HS-27A (cell line): ENCODE measurements around the gene CBLB.

Experiments
- DNase-seq: peaks from one replicate; pipeline ENCODE4 v3.0.0-alpha.2; 2012; ENCODE audit warnings: low read depth, missing footprints

Gene CBLB

DNA sequence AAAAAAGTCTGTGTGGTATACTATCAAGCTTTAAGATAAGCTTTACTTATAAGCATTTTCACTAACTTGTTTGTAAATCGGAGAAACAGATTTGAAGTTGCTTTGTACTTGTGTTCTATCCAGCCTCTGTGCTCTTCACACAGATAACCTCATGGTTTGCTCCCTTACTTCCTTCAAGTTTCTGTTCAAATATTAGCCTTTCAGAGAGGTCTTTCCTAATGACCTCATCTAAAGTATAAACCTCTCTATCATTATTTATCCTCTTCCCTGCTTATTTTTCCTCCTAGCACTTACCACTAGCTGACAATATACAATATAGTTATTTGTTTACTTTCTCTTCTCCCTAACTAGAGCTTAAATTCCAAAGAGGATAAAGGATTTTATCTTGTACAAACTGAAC, 180.0 kb downstream of the CBLB start:
- DNase-seq, result no peak

DNA sequence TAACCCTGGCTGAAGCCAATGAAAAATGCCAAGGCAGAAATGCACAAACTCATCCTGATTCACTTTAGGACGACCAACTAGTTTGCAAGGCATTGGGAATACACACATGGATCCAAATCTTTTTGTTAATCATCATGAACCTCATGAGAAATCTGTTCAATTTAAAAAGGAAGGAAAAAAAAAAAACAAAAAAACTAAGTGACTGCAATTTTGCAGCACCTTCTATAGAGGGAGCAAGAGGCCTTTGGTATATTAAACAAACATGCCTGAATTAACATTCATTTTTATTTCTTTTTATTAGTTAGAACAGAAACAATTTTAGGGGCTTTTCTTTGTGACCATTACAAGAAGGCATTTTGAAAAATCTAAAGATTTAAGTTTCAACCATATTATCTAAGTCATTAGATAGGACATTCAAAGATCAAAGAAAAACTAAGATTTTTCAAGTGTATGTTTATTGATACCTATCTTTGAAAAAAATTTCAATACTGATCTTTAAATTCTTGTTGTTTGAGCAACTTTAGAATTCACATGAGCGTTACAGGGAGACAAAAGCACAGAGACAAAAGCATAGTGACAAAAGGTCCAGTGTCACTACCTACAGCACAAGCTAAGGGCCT, 182.4 kb downstream of the CBLB start:
- no peak for DNase-seq

DNA sequence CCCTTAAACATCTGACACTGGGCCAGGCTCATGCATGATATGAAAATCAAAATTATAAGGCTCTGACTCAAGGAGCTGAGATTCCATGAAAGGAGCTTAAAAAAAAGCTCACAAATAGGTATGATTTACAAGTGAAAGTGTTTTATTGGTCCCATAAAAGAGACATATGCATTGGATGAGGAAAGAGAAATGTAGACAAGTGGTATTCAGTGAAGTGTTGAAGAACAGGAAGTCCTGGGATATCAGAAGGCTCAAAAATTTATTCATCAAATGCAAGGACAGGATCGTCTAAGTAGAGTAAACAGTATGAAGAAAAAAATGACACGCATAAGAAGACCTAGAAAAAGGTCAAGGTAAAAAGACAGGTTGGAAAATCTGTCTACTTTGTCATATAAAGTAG, 188.9 kb downstream of the CBLB start:
- DNase-seq, result no peak

DNA sequence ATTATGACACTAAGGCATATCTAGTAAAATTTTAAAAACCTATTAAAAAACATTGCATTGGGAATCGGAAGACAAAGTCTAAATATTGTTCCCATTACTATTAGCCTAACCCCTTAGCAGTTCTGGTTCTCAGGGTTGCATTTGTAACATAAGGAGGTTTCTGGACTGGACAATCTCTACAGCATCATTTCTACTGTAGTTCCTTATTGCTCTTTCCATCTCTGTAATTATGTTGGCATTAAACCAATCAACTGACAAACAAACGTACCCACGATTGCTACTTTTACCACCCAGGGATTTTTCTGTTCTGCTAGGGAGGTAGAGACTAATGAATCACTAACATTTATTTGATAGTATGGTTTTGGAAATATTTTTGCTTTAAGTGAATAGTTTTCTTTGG, 190.8 kb downstream of the CBLB start:
- DNase-seq, result no peak

DNA sequence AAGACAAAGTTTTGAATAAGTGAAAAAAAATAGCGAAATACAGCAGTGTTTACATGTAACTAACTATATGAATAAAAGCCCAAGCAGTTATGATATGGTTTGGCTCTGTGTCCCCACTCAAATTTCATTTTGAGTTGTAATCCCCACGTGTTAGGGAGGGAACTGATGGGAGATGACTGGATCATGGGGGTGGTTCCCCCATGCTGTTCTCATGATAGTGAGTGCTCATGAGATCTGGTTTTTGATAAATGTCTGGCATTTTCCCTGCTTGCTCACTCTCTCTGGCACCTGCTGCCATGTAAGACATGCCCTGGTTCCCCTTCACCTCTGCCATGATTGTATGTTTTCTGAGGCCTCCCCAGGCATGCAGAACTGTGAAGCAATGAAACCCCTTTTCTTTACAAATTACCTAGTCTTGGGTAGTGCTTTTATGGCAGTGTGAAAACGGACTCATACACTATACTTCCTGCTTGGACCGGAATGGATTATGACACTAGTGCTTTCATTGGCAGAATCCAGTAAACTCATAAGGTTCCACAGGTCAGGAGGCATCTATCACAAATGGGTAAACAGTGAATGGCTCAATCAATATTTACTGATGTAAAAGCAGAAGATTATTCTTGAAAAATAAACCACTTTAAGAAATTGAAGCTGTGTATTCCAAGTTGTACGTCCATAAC, 192.1 kb downstream of the CBLB start:
- DNase-seq, result no peak

DNA sequence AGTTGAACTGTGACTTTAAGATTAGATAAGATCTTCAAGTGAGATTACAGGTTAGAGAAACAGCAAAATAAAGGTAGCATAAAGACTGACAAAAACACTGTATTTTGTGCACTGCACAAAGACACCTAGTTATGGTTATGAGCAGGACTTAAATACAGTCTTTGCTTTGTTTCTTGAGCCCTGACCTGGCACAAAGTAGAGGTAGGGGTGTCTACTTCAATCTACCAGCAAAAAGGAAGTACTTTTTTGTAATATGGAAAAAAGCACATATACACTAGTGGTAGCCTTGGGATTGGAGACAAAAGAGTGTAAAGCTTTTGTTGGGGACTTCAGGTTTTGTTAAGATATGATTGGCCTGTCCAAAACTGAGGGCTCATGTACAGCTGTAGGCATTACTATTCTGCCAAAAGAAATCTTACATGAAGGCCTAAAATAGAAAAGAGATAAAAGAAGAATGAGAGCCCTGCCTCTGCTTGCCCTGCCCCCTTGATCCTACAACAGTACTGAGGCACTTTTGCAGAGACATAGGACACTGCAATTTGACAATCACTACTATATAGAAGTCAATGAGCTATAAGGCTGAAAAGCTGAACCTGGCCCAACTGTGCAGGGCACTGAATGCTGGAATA, 194.3 kb downstream of the CBLB start:
- DNase-seq, result no peak

DNA sequence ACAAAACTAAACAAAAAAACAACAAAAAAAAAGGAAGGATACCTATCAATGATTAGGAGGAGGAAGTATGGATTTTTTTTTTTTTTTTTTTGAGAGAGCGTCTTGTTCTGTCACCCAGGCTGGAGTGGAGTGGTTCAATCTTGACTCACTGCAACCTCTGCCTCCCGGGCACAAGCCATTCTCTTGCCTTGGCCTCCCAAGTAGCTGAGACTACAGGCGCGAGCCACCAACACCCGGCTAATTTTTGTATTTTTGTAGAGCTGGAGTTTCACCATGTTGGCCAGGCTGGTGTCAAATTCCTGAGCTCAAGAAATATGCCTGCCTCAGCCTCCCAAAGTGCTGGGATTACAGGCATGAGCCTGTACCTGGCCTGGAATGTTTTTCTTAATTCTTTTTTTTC, 195.8 kb downstream of the CBLB start:
- DNase-seq, result no peak

DNA sequence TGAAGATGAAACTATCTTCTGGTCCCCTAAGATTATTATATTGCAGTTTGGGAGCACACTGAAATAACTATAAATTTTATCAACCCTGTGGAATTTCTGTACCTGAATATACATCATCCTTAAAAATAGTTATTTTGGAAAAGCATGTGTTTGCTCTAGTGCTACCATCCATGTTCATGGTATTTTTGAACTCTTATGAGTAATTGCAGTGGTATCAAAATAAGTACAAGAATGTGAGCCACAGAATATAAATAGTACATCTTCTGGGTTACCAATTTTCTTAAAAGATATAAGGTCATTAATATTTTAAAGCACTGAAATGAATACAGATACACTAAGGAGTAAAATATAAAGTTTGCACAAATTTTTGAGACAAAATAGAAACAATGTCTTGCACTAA, 206.5 kb downstream of the CBLB start:
- no peak for DNase-seq

DNA sequence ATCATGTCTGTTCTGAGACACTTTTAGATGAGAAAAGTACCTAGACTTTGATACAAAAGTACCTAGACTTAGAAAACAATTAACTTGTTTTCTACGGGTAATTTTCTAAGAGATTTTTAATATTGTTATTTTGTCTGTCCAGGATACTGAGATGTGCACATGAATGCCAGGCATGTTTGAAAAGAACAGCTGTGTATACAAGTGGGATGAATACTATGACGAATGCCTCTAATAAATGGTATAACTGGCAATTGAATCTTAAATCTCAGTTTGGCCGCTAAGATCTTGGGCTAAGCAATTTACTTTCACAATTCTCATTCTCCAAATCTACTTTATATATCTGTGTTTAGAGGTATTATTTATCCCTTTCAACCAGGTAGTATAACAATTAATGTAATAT, 207.4 kb downstream of the CBLB start:
- DNase-seq, result no peak

DNA sequence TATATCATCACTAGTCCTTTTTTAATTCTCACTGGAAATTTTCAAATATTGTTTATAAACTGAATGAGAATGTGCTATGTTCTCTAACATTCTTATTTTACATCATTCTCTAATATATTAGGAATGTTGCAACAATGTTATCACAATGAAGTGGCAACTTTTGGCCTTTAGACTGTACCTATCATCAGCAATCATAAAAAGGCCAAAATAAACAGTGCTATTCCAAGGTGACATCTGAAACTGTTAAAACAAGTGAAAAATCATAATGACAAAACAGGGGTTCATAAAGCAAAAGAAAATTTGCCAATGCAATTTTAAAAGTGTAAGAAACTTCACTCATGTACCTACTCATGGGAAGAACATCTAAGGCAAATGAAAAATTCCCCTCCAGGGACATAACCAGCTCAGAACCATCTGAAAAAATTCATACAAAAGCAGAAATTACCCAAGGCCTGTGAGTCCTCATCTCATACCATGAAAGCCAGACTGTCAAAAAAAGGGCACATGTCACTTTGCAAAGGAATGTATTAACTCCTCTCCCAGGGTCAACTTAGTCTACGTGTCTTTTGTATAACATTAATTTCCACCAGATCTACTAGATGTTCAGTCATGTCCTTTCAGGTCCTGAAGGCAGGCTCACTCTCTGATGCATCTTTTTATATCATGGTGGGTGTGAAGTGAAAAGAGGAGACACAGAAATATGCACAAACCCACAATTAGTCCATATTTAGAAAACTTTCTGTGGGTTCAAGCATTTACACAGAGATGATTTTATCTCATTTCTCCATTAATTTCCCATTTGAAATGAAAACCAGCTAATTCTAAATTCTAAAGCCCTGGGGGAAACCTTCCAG, 211.9 kb downstream of the CBLB start:
- no peak for DNase-seq

DNA sequence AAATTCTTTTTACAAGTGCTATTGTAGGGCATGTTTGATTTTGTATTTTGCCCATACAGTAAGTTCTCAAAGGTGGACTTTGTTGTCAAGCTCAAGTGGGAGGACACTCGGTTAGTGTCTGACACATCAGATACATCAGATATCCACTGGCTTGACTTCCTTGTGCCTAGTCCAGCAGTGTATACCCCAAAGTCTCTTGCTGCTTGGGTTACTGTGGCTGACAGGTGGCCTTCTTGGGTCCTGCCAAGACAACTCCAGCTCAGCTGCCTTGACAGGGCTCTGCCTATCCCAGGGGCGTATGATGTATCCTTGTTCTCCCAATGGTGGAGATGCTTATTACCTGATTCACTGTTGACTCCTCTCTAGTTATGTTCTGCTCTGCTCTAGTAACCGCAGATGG, 214.9 kb downstream of the CBLB start:
- DNase-seq, result no peak

DNA sequence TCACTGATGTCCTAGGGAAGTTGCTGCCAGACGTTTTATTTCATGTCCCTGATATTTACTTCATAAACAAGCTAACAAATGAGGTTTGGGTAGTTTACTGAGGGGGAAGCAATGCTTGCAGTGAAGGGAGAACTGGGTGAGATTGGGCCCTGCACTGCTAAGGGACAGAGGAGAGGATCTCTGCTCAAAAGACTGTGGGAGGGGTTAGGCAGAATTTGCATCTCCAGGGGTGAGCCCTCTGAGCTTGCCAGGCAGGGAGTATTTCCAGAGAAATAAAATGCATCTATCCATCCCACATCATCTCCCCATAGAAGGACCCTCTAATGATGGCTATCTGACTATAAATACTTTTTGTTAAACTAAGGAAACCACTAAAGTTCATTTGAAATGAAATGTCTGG, 215.6 kb downstream of the CBLB start:
- DNase-seq, result no peak

DNA sequence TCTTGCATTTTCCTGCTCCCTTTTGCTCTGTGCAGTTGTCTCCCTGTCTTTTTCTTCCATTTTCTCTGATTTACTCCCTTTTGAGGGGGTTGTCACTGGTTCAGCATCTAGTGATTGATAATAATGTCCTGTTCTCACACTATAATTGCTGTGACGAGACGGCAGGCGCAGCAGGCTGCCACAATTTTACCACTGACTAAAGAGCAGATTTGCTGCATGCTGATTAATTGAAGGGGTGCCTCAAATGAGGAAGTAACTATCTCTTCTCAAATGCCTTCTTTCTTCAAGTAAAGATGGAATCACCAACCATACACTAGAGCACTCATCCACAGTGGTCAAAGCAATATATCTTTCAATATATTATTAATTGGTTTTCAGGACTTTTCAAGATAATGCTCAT, 219.3 kb downstream of the CBLB start:
- no peak for DNase-seq

DNA sequence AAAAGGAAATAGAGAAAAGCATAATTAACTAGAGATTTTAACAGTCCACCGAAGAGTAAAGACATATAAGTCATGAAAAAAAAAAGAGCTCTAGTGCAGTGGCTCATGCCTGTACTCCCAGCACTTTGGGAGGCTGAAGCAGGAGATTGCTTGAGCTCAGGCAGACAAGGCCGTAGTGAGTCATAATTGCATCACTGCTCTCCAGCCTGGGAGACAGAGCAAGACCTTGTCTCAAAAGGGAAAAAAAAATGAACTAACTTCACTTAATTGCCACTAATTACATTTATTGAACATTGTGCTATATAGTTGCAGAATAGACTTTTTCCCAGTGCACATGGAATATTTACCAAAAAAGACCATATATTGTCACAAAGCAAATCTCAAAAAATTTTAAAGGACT, 221.8 kb downstream of the CBLB start:
- peak; percentile 71 for DNase-seq

DNA sequence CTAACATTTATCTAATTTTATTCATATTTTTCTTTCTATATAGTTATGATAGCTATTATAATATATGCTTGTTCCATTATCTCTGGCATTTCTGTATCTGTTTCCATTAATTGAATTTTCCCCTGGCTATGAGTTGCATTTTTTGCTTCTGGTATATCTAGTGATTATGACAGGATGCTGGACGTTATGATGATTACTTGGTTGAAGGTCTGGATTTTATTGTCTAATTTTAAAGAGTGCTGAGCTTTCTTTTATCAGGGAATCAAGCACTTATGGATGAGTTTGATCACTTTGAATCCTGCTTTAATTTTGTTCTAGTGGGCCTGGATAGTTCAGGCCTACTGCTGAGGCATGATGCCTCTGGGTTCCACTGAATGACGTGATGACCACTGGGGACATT, 229.7 kb downstream of the CBLB start:
- no peak for DNase-seq

DNA sequence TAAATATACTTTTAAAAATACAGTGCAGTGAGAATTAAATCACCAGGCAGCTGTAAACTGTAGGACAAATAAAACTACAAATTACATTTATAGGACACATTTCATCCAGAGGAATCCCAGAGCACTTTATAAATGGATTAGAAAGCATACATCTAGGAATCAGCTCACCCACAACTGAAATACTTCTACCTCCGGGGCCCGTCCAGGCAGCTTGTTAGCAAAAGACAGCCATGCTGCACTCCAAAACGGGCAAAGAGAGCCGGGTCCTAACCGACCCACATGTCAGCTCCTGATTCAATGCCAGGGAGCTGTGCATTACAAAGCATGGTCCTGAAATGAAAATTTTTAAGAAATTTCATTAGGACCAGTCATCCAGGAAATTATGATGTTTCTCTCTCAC, 234.1 kb downstream of the CBLB start:
- DNase-seq, result no peak

DNA sequence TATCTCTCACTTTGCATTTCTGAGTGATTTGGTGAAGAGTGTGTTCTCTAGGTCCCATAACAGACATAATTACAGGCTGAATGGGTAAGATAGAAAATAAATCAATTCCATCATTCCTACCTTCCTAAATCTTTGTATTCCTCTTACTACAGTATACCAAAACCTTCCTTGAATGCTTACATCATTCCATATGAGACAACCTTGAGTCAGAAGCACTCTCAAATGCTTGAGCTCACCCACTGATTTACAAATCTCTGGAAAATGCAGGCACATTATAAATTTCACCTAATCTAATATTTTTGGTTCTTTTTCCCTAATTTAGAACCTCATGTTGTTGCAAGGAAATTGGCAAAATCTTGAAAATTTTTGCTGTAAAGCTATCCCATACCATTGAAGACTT, 239.1 kb downstream of the CBLB start:
- DNase-seq, result no peak

DNA sequence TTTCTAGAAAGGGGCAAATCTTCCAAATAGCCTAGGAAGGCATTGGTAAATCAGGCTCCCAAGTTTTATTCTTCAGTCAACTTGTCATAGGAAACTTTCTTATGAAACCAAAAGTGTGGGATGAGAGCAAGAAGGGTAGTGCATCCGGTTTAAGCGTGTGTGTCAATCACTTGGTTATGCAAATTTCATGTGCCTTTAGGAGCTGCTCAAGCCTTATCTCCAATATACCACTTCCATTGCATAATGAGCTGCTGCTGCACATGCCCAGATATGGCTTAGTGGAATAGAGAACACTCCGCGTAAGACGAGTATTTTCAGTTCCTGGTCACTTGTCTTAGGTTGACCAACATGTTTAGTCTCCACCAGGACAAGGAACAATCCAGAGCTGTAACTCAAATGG, 242.1 kb downstream of the CBLB start:
- DNase-seq, result no peak

DNA sequence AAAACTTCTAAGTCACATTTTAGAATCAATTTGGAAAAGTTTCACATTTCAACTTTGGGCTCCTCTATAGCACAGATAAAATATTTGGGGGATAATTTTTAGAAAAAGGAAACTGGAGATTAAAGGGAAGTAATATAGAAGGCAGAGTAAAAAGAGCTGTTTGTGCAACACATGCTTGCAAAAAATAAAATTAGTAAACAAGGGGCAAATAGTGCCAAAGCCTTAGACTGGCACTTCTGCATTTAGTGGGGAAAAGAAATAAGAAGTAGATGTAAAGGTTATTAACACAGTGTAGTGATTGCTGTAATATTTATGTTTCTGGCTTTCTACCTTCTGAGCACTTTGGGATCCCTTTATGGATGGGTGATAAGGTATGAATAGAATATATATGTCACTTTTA, 246.6 kb downstream of the CBLB start:
- no peak for DNase-seq

DNA sequence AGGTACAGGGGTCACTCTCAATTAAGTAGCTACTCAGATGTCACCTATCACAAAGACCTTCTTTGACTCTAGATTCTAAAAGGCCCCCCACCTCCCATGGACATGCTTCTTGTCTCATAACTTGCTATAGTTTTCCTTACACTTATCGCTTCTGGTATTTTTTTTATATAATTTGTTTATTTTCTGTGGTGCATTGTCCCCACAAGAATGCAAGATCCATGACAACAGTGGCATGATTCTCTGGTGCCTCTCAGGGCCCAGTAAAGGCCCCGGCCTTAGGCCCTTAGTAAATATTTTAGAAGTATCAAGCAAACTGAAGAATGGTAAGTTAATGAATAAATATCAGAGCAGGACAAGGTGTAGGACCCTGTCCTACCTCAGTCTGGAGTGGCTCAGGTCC, 248.6 kb downstream of the CBLB start:
- DNase-seq, result no peak

DNA sequence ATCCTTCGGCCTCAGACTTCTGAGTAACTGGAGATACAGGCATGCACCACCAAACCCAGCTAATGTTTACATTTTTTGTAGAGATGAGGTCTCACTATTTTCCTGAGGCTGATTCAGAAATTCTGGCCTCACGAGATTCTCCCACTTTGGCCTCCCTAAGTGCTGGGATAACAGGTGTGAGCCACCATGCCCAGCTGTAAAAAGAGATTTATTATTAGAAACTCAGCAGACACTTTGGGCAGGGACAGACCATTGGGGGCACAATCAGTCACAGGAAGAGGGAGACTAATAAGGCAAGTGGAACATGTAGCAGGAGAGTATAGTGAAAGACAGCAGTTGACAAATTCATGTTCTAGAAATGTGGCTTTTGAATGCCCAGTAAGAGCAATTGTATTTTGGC, 249.2 kb downstream of the CBLB start:
- DNase-seq, result no peak

DNA sequence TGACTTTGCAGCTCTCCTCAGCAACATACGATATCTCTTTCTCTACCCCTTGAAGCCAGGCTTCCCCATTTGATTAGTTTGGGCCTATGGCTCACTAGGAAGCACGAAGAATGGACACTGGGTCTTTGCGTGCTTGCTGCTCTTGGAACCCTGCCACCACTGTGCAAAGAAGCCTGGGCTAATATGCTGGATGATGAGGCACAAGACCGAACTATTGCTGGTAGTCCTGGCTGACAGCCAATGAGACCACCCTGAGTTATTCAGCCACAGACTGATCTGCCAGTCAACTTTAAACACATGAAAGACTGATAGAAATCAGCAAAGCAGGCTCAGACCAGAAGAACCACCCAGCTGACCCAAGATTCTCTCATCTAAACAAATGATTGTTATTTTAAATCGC, 250.3 kb downstream of the CBLB start:
- no peak for DNase-seq
